ENCODE data around the gene GIGYF2. TPM values are rescaled to one million over a fixed set of nuclear protein-coding genes. Genes with fewer than 3 reads are reported as not detected.

The GIGYF2 gene
- polyA plus RNA-seq, 2 of the 4 experiments (the other 2 are of a cell fraction) = 31.2 to 46.3 TPM

- ChIA-PET CTCF (interaction anchor here (0.8 to 1.2 kb wide), 4 partner anchors 13 to 184 kb away, joined by 3 to 4 read pairs (median 4); no protein-coding TSS in a partner anchor), POLR2A (no interaction called here)
- ATAC-seq (peak in 1 of 2 experiments; percentile 5; a peak in 2 of 6 replicates), FAIRE-seq (no peak), DNase-seq (ENCODE audit: low read depth in 1 of 2, low spot score in 1 of 2) (no peak)
- Histone ChIP-seq H3K4me1 (peaks cover 21% of the 10 kb centered on the region), H3K27ac (peak within 1 kb of the TSS; percentile 26 to 97; a peak in 4 of 6 replicates), H3K4me3 (no peak within 1 kb of the TSS), H3K9me3 (no peaks in the 10 kb centered on the region), H3K4me2 (no peak within 1 kb of the TSS)
- no peak for TF ChIP-seq MAFK (IDR thresholded peaks at IDR 0.05; ENCODE audit: partially characterized antibody)
- no peak for TF ChIP-seq HEYL (CRISPR knock-in tag; IDR thresholded peaks at IDR 0.05)
- no peak for TF ChIP-seq HOXB5 (CRISPR knock-in tag; IDR thresholded peaks at IDR 0.05)
- TF ChIP-seq RARB (CRISPR knock-in tag; IDR thresholded peaks at IDR 0.05) = no peak
- TF ChIP-seq RAD21 (conservative IDR thresholded peaks at IDR 0.05 in 1 of 2, IDR thresholded peaks at IDR 0.05 in 1 of 2) = no peak
- TF ChIP-seq KDM1A (IDR thresholded peaks at IDR 0.05; ENCODE audit: low read depth) = no peak
- TF ChIP-seq CBX2 (IDR thresholded peaks at IDR 0.05; ENCODE audit: borderline replicate concordance, low read depth) = no peak
- no peak for TF ChIP-seq GATA3 (IDR thresholded peaks at IDR 0.05; ENCODE audit: borderline replicate concordance)
- no peak for TF ChIP-seq EHF (CRISPR knock-in tag; IDR thresholded peaks at IDR 0.05)
- no peak for TF ChIP-seq EHMT2 (IDR thresholded peaks at IDR 0.05; ENCODE audit: low read depth)
- TF ChIP-seq ELK1 (IDR thresholded peaks at IDR 0.05; ENCODE audit: low read depth, low read length) = no peak
- no peak for TF ChIP-seq HDAC2 (IDR thresholded peaks at IDR 0.05)
- WGBS (ENCODE audit: missing lambda C conversion rate) = 88% methylated on average over 20 of the region's 21 CpGs
These were observed 173.1 kb downstream of the GIGYF2 start, which contains the start of gene SNORC for GRCh38 chr2:232870018-232870765. TSS of gene SNORC (plus strand) at chr2:232870264. CDS start at chr2:232870342, 78 bp downstream.

GRCh38 chr2:232870766-232871371 lies 173.7 kb downstream of the GIGYF2 start:
- Histone ChIP-seq H3K27ac (peak overlapping the region; percentile 26 to 97; a peak in 4 of 6 replicates), H3K4me2 (no peak overlapping the region), H3K4me3 (no peak overlapping the region), H3K9me3 (no peaks in the 10 kb centered on the region), H3K4me1 (peaks cover 24% of the 10 kb centered on the region)
- no peak for ATAC-seq
- FAIRE-seq = no peak
- WGBS (ENCODE audit: missing lambda C conversion rate) = 87% methylated on average over 15 of the region's 17 CpGs
- ChIA-PET POLR2A (no interaction called here), CTCF (interaction anchor here (0.9 to 1.0 kb wide), 3 partner anchors 10 to 184 kb away, joined by 3 to 4 read pairs (median 3); no protein-coding TSS in a partner anchor)
- no peak for TF ChIP-seq HEYL (CRISPR knock-in tag; IDR thresholded peaks at IDR 0.05)
- TF ChIP-seq RAD21 (conservative IDR thresholded peaks at IDR 0.05 in 1 of 2, IDR thresholded peaks at IDR 0.05 in 1 of 2) = no peak
- no peak for TF ChIP-seq MYC (IDR thresholded peaks at IDR 0.05; ENCODE audit: borderline replicate concordance, low read length)
- TF ChIP-seq ZSCAN20 (CRISPR knock-in tag; IDR thresholded peaks at IDR 0.05) = no peak
- no peak for TF ChIP-seq FOSB (CRISPR knock-in tag; IDR thresholded peaks at IDR 0.05)
- no peak for TF ChIP-seq MAFK (IDR thresholded peaks at IDR 0.05; ENCODE audit: partially characterized antibody)
- no peak for TF ChIP-seq RFX5 (IDR thresholded peaks at IDR 0.05)
- TF ChIP-seq ELK1 (IDR thresholded peaks at IDR 0.05; ENCODE audit: low read depth, low read length) = no peak
- no peak for TF ChIP-seq HOXA7 (CRISPR knock-in tag; IDR thresholded peaks at IDR 0.05)
- TF ChIP-seq MAZ (IDR thresholded peaks at IDR 0.05; ENCODE audit: borderline replicate concordance, low read depth, low read length) = no peak
- TF ChIP-seq ESRRA (IDR thresholded peaks at IDR 0.05; ENCODE audit: borderline replicate concordance, low read length) = no peak
- no peak for DNase-seq (ENCODE audit: low read depth in 1 of 2, low spot score in 1 of 2)

Measured in A549 (cell line).